OCI-M1 (cell line): ENCODE data around the gene FAAP20.
"Not testable (repeated sequence)": the region's sequence is repeated elsewhere in the genome, so short reads cannot be mapped to it uniquely, and the experiment has no call there.

Source experiments
- DNase-seq: peaks from one replicate; lab custom pipeline; 2025; lab: John Stamatoyannopoulos, UW

FAAP20 gene

GRCh38 chr1:2157856-2158255 lies 36.7 kb downstream of the FAAP20 start:
- DNase-seq: no peak

- DNase-seq: no peak
Measured at GRCh38 chr1:2156866-2157265, 37.7 kb downstream of the FAAP20 start.

GRCh38 chr1:2155788-2156187 lies 38.8 kb downstream of the FAAP20 start:
- DNase-seq: no peak

- no peak for DNase-seq
Measured at GRCh38 chr1:2155147-2155598, 39.4 kb downstream of the FAAP20 start.

GRCh38 chr1:2154022-2154421 lies 40.5 kb downstream of the FAAP20 start:
- DNase-seq: no peak

GRCh38 chr1:2152954-2153353 lies 41.6 kb downstream of the FAAP20 start:
- no peak for DNase-seq

- DNase-seq: no peak
Measured at GRCh38 chr1:2151911-2152310, 42.7 kb downstream of the FAAP20 start.

GRCh38 chr1:2151252-2151651 lies 43.3 kb downstream of the FAAP20 start:
- DNase-seq: no peak

- no peak for DNase-seq
Measured at GRCh38 chr1:2150801-2151200, 43.8 kb downstream of the FAAP20 start.

- no peak for DNase-seq
Measured at GRCh38 chr1:2148691-2149090, 45.9 kb downstream of the FAAP20 start.

- DNase-seq: not testable (repeated sequence)
Measured at GRCh38 chr1:2147869-2148268, 46.7 kb downstream of the FAAP20 start.

GRCh38 chr1:2146836-2147517 lies 47.6 kb downstream of the FAAP20 start:
- no peak for DNase-seq

GRCh38 chr1:2145946-2146835 lies 48.4 kb downstream of the FAAP20 start:
- no peak for DNase-seq

- DNase-seq: no peak
Measured at GRCh38 chr1:2144501-2145090, 50.0 kb downstream of the FAAP20 start.

GRCh38 chr1:2143814-2144500 lies 50.6 kb downstream of the FAAP20 start:
- no peak for DNase-seq

GRCh38 chr1:2141025-2141424 lies 53.5 kb downstream of the FAAP20 start:
- no peak for DNase-seq
